Liver (tissue), 9 donors: ENCODE results near the gene CHRNE. TPM values are rescaled to one million over a fixed set of nuclear protein-coding genes. Genes with fewer than 3 reads are reported as not detected.
"Not testable (repeated sequence)": the region's sequence is repeated elsewhere in the genome, so short reads cannot be mapped to it uniquely, and the experiment has no call there.

Experiments used
- DNase-seq: peaks from one replicate; pipeline ENCODE4 v3.0.0-alpha.2; 2017; ENCODE audit warnings: low spot score
- H3K27ac ChIP-seq, 2 donors: one replicate each; pipeline ENCODE4 v1.7.0; 2013; ENCODE audit warnings: inconsistent platforms in 2 of 2, low read length in 2 of 2, control low read depth in 1 of 2, low read depth in 1 of 2, mild to moderate bottlenecking in 1 of 2
- H3K27me3 ChIP-seq, 4 donors: one replicate each; pipeline versions ENCODE4 v1.6.1 to v1.7.0; 2013; ENCODE audit warnings: low read length in 3 of 4, inconsistent platforms in 1 of 4, mild to moderate bottlenecking in 1 of 4, moderate library complexity in 1 of 4; ENCODE audit not compliant: control insufficient read depth in 4 of 4, insufficient read depth in 4 of 4
- H3K36me3 ChIP-seq, 4 donors: one replicate each; pipeline versions ENCODE4 v1.6.1 to v1.7.0; 2013; ENCODE audit warnings: low read length in 3 of 4, mild to moderate bottlenecking in 3 of 4, low read depth in 1 of 4, moderate library complexity in 1 of 4; ENCODE audit not compliant: control insufficient read depth in 4 of 4, insufficient read depth in 3 of 4
- H3K4me1 ChIP-seq, 4 donors: one replicate each; pipeline versions ENCODE4 v1.6.1 to v1.7.0; 2013; ENCODE audit warnings: low read length in 3 of 4, mild to moderate bottlenecking in 3 of 4, moderate library complexity in 1 of 4; ENCODE audit not compliant: control insufficient read depth in 4 of 4, insufficient read depth in 4 of 4
- H3K4me3 ChIP-seq, 3 donors: one replicate each; pipeline versions ENCODE4 v1.6.1 to v1.7.0; 2013; ENCODE audit warnings: low read length in 3 of 3, control low read depth in 1 of 3, low read depth in 1 of 3, mild to moderate bottlenecking in 1 of 3
- H3K9ac ChIP-seq, 2 donors: one replicate each; pipeline ENCODE4 v1.7.0; 2013; ENCODE audit warnings: low read length in 2 of 2, mild to moderate bottlenecking in 2 of 2, moderate library complexity in 2 of 2, control low read depth in 1 of 2, low read depth in 1 of 2
- H3K9me3 ChIP-seq, 4 donors: one replicate each; pipeline versions ENCODE4 v1.6.1 to v1.7.0; 2013; ENCODE audit warnings: low read length in 3 of 4; ENCODE audit not compliant: control insufficient read depth in 4 of 4
- FOXA1 ChIP-seq: IDR thresholded peaks from 2 replicates; pipeline ENCODE4 v1.6.1; 2016; ENCODE audit warnings: antibody characterized with exemption
- FOXA2 ChIP-seq: IDR thresholded peaks from 2 replicates; pipeline ENCODE4 v1.6.1; 2016; ENCODE audit warnings: antibody characterized with exemption
- HNF4A ChIP-seq, 2 donors: conservative IDR thresholded peaks; 2 replicates each; pipeline ENCODE4 v1.6.1; 2016; ENCODE audit warnings: antibody characterized with exemption in 2 of 2, mild to moderate bottlenecking in 2 of 2
- HNF4G ChIP-seq: IDR thresholded peaks from 2 replicates; pipeline ENCODE4 v1.6.1; 2016; ENCODE audit warnings: antibody characterized with exemption
- JUND ChIP-seq, 2 donors: IDR thresholded peaks; 2 replicates each; pipeline ENCODE4 v1.6.1; 2016; ENCODE audit warnings: antibody characterized with exemption in 2 of 2
- NR2F2 ChIP-seq: IDR thresholded peaks from 2 replicates; pipeline ENCODE4 v1.6.1; 2016; ENCODE audit warnings: antibody characterized with exemption
- RAD21 ChIP-seq, 2 donors: IDR thresholded peaks; 2 replicates each; pipeline ENCODE4 v1.6.1; 2016; ENCODE audit warnings: antibody characterized with exemption in 2 of 2, mild to moderate bottlenecking in 2 of 2
- REST ChIP-seq: IDR thresholded peaks from 2 replicates; pipeline ENCODE4 v1.6.1; 2016; ENCODE audit warnings: antibody characterized with exemption, mild to moderate bottlenecking
- RXRA ChIP-seq, 2 donors: IDR thresholded peaks; 2 replicates each; pipeline ENCODE4 v1.6.1; 2017 to 2018; ENCODE audit warnings: antibody characterized with exemption in 2 of 2, mild to moderate bottlenecking in 1 of 2
- SP1 ChIP-seq: IDR thresholded peaks from 2 replicates; pipeline ENCODE4 v1.6.1; 2018; ENCODE audit warnings: antibody characterized with exemption, mild to moderate bottlenecking
- TAF1 ChIP-seq: conservative IDR thresholded peaks from 2 replicates; pipeline ENCODE4 v1.6.1; 2016; ENCODE audit warnings: antibody characterized with exemption, mild to moderate bottlenecking
- ZBTB33 ChIP-seq: IDR thresholded peaks from 2 replicates; pipeline ENCODE4 v1.6.1; 2016; ENCODE audit warnings: antibody characterized with exemption
- WGBS: extraction: QIAGEN DNeasy Blood & Tissue Kit; methylation state at CpG from one replicate; pipeline ENCODE4 v1.1.7; 2013; 5-methylcytosine and 5-hydroxymethylcytosine counted together
- polyA plus RNA-seq, 2 donors: library from polyadenylated mRNA; stranded (reverse) in 1 of 2; unstranded in 1 of 2; fragments of 200-250 nt in 1 of 2; fragments of >200 nt in 1 of 2; fragmentation: Nextera tagmentation in 1 of 2; extraction: Ambion mirVana in 1 of 2; gene quantifications; one replicate each; pipeline versions ENCODE4 v1.2.1 to v1.2.3, GENCODE V29; 2013 to 2015
- total RNA-seq, 2 donors: library from RNA; depleted of rRNA; stranded (reverse); fragments of >200 nt; gene quantifications; one replicate each; pipeline ENCODE4 v1.2.3, GENCODE V29; 2014
- TF ChIP-seq, protein P1 (sequence below): IDR thresholded peaks from 2 replicates; pipeline ENCODE4 v1.6.1; 2016; ENCODE audit warnings: antibody characterized with exemption
- TF ChIP-seq, protein P2 (sequence below): fragments of 150-350 bp; IDR thresholded peaks from 2 replicates; pipeline ENCODE4 v1.5.1; 2017; ENCODE audit warnings: improper control_type of control experiment, low read depth, low read length; ENCODE audit not compliant: missing input control
- TF ChIP-seq, protein P3 (sequence below): IDR thresholded peaks from 2 replicates; pipeline ENCODE4 v1.6.1; 2016; ENCODE audit warnings: antibody characterized with exemption
- donor health status: healthy.
- donor health status: healthy.
- donor health status: healthy.
- donor health status: healthy.
- donor health status: healthy.

Gene CHRNE
- total and polyA plus RNA-seq, 4 donors = 0.19 to 3.1 (median 0.65) TPM

DNA sequence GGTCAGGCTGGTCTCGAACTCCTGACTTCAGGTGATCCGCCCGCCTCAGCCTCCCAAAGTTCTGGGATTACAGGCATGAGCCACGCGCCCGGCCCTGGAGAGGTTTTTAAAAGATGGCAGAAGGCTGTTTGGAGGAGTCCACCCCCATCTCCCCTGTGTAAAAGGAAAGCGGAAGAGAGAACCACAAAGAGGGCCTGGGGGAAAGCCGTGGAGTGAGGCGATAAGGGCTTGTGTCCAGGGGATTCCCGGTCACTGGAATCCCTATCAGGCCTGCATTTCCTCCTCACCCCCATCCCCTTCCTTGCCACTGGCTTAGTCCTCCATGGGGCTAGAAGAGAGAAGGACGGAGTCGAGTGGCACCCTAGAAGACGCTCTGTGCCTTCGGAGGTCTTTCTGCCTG, 29.1 kb upstream of the CHRNE start, which contains the start of gene GP1BA:
Gene GP1BA (plus strand): TSS at position 315 of the 400 bp plus-strand sequence. CDS start 328 bp downstream, outside the sequence.
- Histone ChIP-seq H3K36me3 (peaks cover 0 to 9% (median 4%) of the 10 kb centered on the region in 4 donors), H3K4me3 (no peak within 1 kb of the TSS), H3K4me1 (peaks cover 0 to 11% (median 6%) of the 10 kb centered on the region in 4 donors), H3K27me3 (no peaks in the 10 kb centered on the region), H3K27ac (no peak within 1 kb of the TSS), H3K9ac (no peak within 1 kb of the TSS), H3K9me3 (no peaks in the 10 kb centered on the region)
- DNase-seq = no peak
- WGBS = 74% methylated on average over 14 of the region's 14 CpGs
- TF ChIP-seq TAF1 (no peak), SP1 (no peak)

DNA sequence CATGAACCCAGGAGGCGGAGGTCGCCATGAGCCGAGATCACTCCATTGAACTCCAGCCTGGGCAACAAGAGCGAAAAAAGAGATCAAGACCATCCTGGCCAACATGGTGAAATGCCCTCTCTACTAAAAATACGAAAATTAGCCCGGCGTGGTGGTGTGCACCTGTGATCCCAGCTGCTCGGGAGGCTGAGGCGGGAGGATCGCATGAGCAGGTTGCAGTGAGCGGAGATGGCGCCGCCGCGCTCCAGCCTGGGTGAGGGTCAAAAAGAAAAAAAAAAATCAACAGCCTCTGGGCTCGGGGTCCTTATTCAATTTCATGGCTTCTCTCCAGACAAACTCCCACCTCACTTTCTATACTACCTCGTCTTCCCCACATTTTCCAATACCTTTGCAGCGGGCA, 26.0 kb upstream of the CHRNE start:
- Histone ChIP-seq H3K4me1 (peaks cover 0 to under 1% (median under 1%) of the 10 kb centered on the region in 4 donors), H3K27me3 (no peaks in the 10 kb centered on the region), H3K9me3 (no peaks in the 10 kb centered on the region), H3K36me3 (peaks cover 0 to 6% (median 0%) of the 10 kb centered on the region in 4 donors), H3K4me3 (no peak overlapping the region), H3K27ac (no peak overlapping the region), H3K9ac (no peak overlapping the region)
- TF ChIP-seq NR2F2 = no peak
- TF ChIP-seq RXRA (IDR thresholded peaks at IDR 0.05) = no peak
- no peak for TF ChIP-seq TAF1
- TF ChIP-seq SP1 = no peak
- no peak for TF ChIP-seq HNF4G
- TF ChIP-seq, protein P1, sequence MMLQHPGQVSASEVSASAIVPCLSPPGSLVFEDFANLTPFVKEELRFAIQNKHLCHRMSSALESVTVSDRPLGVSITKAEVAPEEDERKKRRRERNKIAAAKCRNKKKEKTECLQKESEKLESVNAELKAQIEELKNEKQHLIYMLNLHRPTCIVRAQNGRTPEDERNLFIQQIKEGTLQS = no peak
- no peak for TF ChIP-seq FOXA1
- no peak for TF ChIP-seq REST
- no peak for TF ChIP-seq HNF4A (conservative IDR thresholded peaks at IDR 0.05)
- TF ChIP-seq ZBTB33 = no peak
- TF ChIP-seq, protein P2, sequence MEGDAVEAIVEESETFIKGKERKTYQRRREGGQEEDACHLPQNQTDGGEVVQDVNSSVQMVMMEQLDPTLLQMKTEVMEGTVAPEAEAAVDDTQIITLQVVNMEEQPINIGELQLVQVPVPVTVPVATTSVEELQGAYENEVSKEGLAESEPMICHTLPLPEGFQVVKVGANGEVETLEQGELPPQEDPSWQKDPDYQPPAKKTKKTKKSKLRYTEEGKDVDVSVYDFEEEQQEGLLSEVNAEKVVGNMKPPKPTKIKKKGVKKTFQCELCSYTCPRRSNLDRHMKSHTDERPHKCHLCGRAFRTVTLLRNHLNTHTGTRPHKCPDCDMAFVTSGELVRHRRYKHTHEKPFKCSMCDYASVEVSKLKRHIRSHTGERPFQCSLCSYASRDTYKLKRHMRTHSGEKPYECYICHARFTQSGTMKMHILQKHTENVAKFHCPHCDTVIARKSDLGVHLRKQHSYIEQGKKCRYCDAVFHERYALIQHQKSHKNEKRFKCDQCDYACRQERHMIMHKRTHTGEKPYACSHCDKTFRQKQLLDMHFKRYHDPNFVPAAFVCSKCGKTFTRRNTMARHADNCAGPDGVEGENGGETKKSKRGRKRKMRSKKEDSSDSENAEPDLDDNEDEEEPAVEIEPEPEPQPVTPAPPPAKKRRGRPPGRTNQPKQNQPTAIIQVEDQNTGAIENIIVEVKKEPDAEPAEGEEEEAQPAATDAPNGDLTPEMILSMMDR = no peak
- TF ChIP-seq, protein P3, sequence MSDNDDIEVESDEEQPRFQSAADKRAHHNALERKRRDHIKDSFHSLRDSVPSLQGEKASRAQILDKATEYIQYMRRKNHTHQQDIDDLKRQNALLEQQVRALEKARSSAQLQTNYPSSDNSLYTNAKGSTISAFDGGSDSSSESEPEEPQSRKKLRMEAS = no peak
- no peak for TF ChIP-seq FOXA2
- no peak for TF ChIP-seq JUND (IDR thresholded peaks at IDR 0.05)
- no peak for TF ChIP-seq RAD21 (IDR thresholded peaks at IDR 0.05)
- DNase-seq = no peak
- WGBS = 98% methylated on average over 18 of the region's 18 CpGs

DNA sequence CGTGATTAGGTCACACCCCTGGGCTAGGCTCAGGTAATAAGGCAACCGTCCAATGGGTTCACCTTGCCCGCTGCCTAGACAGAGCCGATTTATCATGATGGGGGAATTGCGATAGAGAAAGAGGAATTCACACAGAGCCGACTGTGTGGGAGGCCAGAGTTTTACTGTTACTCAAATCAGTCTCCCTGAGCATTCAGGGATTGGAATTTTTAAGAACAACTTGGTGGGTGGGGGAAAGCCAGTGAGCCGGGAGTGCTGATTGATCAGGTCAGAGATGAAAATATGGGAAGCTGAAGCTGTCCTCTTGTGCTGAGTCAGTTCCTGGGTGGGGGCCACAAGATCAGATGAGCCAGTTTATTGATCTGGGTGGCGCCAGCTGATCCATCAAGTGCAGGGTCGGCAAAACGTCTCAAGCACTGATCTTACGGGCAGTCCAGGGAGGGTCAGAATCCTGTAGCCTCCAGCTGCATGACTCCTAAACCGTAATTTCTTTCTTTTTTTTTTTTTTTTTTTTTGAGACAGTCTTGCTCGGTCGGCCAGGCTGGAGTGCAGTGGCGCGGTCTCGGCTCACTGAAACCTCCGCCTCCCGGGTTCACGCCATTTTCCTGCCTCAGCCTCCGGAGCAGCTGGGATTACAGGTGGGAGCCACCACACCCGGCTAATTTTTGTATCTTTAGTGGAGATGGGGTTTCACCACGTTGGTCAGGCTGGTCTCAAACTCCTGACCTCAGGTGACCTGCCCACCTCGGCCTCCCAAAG, 23.9 kb upstream of the CHRNE start:
- H3K27me3 ChIP-seq, H3K4me1 ChIP-seq, H3K9ac ChIP-seq, H3K27ac ChIP-seq, DNase-seq, H3K9me3 ChIP-seq, H3K36me3 ChIP-seq, H3K4me3 ChIP-seq: not testable (repeated sequence)
- WGBS = 82% methylated on average over 24 of the region's 24 CpGs
